ENCODE measurements around the gene SRGAP3. TPM values are rescaled to one million over a fixed set of nuclear protein-coding genes. Genes with fewer than 3 reads are reported as not detected.

Gene SRGAP3
- total RNA-seq, 1 experiment from 2014 or later = 0.69 TPM

DNA sequence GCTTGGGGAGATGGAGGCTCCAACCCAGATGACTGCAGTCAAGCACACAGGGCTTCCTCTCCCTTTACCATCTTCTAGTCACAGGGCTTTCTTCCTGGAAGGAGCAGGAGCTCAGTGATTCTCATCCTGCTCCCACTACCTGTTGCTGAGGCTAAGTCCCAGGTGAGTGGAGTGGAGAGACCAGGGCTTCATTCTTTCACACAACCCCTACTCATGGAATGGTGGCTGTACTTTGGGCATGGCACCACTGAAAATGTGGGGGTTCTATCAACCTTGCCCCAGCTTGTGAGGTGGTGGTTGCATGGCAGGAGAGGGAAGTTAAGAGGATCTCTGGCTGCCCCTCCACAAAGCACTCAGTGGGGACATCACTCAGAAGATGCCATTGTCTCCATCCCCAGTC, 249.4 kb downstream of the SRGAP3 start:
- intact Hi-C loops (cut with micrococcal nuclease; ENCODE audit: unreplicated experiment) = no loop called here
- Histone ChIP-seq H3K27me3 (replicated peaks; ENCODE audit: insufficient read depth, low read depth, low read length, poor library complexity) (peaks cover 35% of the 10 kb centered on the region), H3K4me3 (ENCODE audit: low read depth, low read length, poor library complexity, severe bottlenecking) (no peak overlapping the region), H3K9me3 (ENCODE audit: low read depth, low read length, poor library complexity, severe bottlenecking) (no peaks in the 10 kb centered on the region), H3K27ac (ENCODE audit: low read depth, low read length, poor library complexity, severe bottlenecking) (no peak overlapping the region), H3K4me1 (ENCODE audit: insufficient read depth, low read length, poor library complexity, severe bottlenecking) (no peaks in the 10 kb centered on the region), H3K36me3 (ENCODE audit: insufficient read depth, low read length, poor library complexity, severe bottlenecking) (no peaks in the 10 kb centered on the region)
- no peak for DNase-seq (ENCODE audit: low spot score)
- BruUV-seq (replicated peaks) = no TSS peak
- POLR2A ChIA-PET (ENCODE audit: low non-redundant PET) = no interaction called here
- CTCF ChIA-PET = no interaction called here
- TF ChIP-seq EZH2 (IDR thresholded peaks at IDR 0.05; ENCODE audit: borderline replicate concordance, low read depth, low read length, poor library complexity, severe bottlenecking) = no peak
- TF ChIP-seq, protein P1, sequence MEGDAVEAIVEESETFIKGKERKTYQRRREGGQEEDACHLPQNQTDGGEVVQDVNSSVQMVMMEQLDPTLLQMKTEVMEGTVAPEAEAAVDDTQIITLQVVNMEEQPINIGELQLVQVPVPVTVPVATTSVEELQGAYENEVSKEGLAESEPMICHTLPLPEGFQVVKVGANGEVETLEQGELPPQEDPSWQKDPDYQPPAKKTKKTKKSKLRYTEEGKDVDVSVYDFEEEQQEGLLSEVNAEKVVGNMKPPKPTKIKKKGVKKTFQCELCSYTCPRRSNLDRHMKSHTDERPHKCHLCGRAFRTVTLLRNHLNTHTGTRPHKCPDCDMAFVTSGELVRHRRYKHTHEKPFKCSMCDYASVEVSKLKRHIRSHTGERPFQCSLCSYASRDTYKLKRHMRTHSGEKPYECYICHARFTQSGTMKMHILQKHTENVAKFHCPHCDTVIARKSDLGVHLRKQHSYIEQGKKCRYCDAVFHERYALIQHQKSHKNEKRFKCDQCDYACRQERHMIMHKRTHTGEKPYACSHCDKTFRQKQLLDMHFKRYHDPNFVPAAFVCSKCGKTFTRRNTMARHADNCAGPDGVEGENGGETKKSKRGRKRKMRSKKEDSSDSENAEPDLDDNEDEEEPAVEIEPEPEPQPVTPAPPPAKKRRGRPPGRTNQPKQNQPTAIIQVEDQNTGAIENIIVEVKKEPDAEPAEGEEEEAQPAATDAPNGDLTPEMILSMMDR (conservative IDR thresholded peaks at IDR 0.05; ENCODE audit: low read depth, low read length) = no peak

DNA sequence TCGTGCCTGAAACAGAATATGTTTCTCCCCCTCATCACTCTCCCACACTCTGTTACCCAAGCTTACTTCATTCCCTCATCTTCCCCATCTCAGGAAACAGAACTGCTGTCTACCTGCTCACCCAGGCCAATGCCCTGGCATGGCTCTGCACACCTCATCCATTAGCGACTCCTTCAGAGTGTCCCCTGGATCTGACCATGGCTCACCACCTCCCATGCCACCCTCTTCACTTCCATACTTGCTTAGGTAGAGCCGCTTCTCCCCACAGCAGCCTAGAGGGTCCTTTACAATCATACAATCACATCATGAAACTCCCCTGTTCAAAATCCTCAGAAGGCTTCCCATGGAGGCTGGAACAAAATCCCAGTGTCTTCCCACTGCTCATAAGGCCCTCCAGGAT, 252.3 kb downstream of the SRGAP3 start:
- no TSS peak for BruUV-seq (replicated peaks)
- no peaks in the 10 kb centered on the region for H3K36me3 ChIP-seq (ENCODE audit: insufficient read depth, low read length, poor library complexity, severe bottlenecking)
- no peak overlapping the region for H3K4me3 ChIP-seq (ENCODE audit: low read depth, low read length, poor library complexity, severe bottlenecking)
- ChIA-PET POLR2A (ENCODE audit: low non-redundant PET) (no interaction called here), CTCF (interaction anchor here (1.6 kb wide), 1 partner anchor 9 kb away, joined by 3 read pairs; no protein-coding TSS in a partner anchor)
- no peaks in the 10 kb centered on the region for H3K4me1 ChIP-seq (ENCODE audit: insufficient read depth, low read length, poor library complexity, severe bottlenecking)
- TF ChIP-seq, protein P1 (conservative IDR thresholded peaks at IDR 0.05; ENCODE audit: low read depth, low read length) = no peak
- TF ChIP-seq EZH2 (IDR thresholded peaks at IDR 0.05; ENCODE audit: borderline replicate concordance, low read depth, low read length, poor library complexity, severe bottlenecking) = no peak
- no peak for DNase-seq (ENCODE audit: low spot score)
- intact Hi-C loops (cut with micrococcal nuclease; ENCODE audit: unreplicated experiment) = no loop called here
- no peak overlapping the region for H3K27ac ChIP-seq (ENCODE audit: low read depth, low read length, poor library complexity, severe bottlenecking)
- H3K9me3 ChIP-seq (ENCODE audit: low read depth, low read length, poor library complexity, severe bottlenecking) = no peaks in the 10 kb centered on the region
- H3K27me3 ChIP-seq (replicated peaks; ENCODE audit: insufficient read depth, low read depth, low read length, poor library complexity) = peaks cover 22% of the 10 kb centered on the region

DNA sequence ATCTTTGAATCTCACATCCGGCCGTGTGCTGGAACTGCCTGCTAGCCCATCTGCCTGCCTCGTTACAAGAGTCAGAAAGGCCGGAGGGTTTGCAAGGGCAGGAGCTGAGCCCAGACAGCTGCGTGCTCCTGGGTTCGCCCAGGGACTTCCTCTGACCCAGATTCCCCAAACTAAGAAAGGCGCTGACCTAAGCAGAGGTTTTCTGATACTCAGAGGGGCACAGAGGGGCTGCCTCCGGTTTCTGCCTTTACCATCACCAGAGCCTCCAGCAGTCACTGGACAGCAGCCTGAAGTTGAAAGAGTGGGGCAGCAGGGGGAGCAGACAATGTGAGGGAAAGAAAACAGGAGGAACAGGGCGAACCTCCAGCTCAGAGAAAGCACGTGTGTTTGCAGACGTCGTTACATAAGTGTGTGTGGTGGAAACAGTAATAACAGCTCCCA, 252.7 kb downstream of the SRGAP3 start:
- intact Hi-C loops (cut with micrococcal nuclease; ENCODE audit: unreplicated experiment) = no loop called here
- Histone ChIP-seq H3K9me3 (ENCODE audit: low read depth, low read length, poor library complexity, severe bottlenecking) (no peaks in the 10 kb centered on the region), H3K36me3 (ENCODE audit: insufficient read depth, low read length, poor library complexity, severe bottlenecking) (no peaks in the 10 kb centered on the region), H3K27ac (ENCODE audit: low read depth, low read length, poor library complexity, severe bottlenecking) (no peak overlapping the region), H3K4me1 (ENCODE audit: insufficient read depth, low read length, poor library complexity, severe bottlenecking) (no peaks in the 10 kb centered on the region), H3K4me3 (ENCODE audit: low read depth, low read length, poor library complexity, severe bottlenecking) (no peak overlapping the region), H3K27me3 (replicated peaks; ENCODE audit: insufficient read depth, low read depth, low read length, poor library complexity) (peaks cover 19% of the 10 kb centered on the region)
- CTCF ChIA-PET = no interaction called here
- BruUV-seq (replicated peaks) = no TSS peak
- TF ChIP-seq EZH2 (IDR thresholded peaks at IDR 0.05; ENCODE audit: borderline replicate concordance, low read depth, low read length, poor library complexity, severe bottlenecking) = no peak
- no peak for DNase-seq (ENCODE audit: low spot score)
- POLR2A ChIA-PET (ENCODE audit: low non-redundant PET) = no interaction called here

DNA sequence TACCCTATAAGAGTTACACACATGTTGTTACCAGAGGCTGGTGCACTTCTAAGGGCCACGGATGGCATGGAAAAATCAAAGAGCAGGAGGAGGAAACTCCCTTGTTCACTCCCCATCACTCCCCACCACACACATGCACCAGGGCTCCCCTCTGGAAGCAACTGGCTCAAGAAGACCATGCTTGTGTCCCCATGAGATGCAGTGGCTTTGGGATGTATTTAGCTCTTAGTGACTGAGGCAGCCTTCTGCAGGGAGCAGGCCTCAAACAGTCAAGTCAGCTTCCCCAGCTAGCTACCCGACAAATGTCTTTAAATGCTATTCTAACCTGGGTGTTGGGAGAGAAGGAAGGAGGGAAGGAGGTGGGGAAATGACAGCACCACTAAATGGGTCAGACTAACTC, 253.2 kb downstream of the SRGAP3 start:
- Histone ChIP-seq H3K36me3 (ENCODE audit: insufficient read depth, low read length, poor library complexity, severe bottlenecking) (no peaks in the 10 kb centered on the region), H3K27ac (ENCODE audit: low read depth, low read length, poor library complexity, severe bottlenecking) (no peak overlapping the region), H3K9me3 (ENCODE audit: low read depth, low read length, poor library complexity, severe bottlenecking) (no peaks in the 10 kb centered on the region), H3K4me3 (ENCODE audit: low read depth, low read length, poor library complexity, severe bottlenecking) (no peak overlapping the region), H3K27me3 (replicated peaks; ENCODE audit: insufficient read depth, low read depth, low read length, poor library complexity) (peaks cover 17% of the 10 kb centered on the region), H3K4me1 (ENCODE audit: insufficient read depth, low read length, poor library complexity, severe bottlenecking) (no peaks in the 10 kb centered on the region)
- no peak for DNase-seq (ENCODE audit: low spot score)
- TF ChIP-seq EZH2 (IDR thresholded peaks at IDR 0.05; ENCODE audit: borderline replicate concordance, low read depth, low read length, poor library complexity, severe bottlenecking) = no peak
- TF ChIP-seq, protein P1 (conservative IDR thresholded peaks at IDR 0.05; ENCODE audit: low read depth, low read length) = no peak
- POLR2A ChIA-PET (ENCODE audit: low non-redundant PET) = no interaction called here
- intact Hi-C loops (cut with micrococcal nuclease; ENCODE audit: unreplicated experiment) = no loop called here
- BruUV-seq (replicated peaks) = no TSS peak
- CTCF ChIA-PET = no interaction called here

Data from A673 (cell line).